Stimulated activated CD8-positive, alpha-beta memory T cell treated with anti-CD3 and anti-CD28 coated beads, Interleukin-15, amount 100 ng/mL, for 1 hour (primary cell): ENCODE data around the gene PEF1.
A peak's percentile ranks its signal among the peaks of the same experiment; 100 is the strongest.

ENCODE experiments used
- DNase-seq: peaks from one replicate; pipeline ENCODE4 v3.0.0-alpha.2; 2020; ENCODE audit warnings: low read depth

PEF1 gene

GRCh38 chr1:31671147-31671546 lies 26.5 kb upstream of the PEF1 start:
- DNase-seq: no peak

- no peak for DNase-seq
Measured at GRCh38 chr1:31670593-31670964, 25.9 kb upstream of the PEF1 start.

- peak; percentile 2 for DNase-seq
Measured at GRCh38 chr1:31669786-31670592, 25.3 kb upstream of the PEF1 start.

- no peak for DNase-seq
Measured at GRCh38 chr1:31669433-31669785, 24.7 kb upstream of the PEF1 start.

DNA sequence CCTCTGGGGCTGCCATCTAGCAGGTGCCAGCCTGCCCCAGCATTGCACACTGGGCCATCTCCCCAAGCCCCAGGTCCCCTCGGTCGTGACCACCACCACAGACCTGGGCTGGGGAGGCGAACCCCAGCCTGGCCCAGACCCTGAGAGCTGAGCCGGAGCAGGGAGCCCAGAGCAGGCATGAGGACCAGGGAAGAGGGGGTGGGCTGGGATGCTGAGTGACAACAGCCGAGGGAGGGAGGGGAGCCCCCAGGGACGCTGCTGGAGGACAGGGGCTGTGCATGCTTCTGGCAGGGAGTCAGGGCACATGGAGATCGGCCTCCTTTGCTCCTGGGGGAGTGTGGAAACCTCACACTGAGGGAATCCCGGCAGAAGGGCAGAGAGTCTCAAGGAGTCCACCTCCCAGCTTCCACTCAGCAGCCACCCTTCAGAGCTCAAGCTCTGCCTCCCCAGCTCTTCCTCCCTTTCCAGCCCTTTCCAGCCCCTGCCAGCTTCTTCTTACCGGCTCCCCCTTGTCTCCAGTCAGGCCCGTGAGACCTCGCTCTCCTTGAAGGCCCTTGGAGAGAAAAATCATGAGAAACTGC lies 23.7 kb upstream of the PEF1 start:
- no peak for DNase-seq

DNA sequence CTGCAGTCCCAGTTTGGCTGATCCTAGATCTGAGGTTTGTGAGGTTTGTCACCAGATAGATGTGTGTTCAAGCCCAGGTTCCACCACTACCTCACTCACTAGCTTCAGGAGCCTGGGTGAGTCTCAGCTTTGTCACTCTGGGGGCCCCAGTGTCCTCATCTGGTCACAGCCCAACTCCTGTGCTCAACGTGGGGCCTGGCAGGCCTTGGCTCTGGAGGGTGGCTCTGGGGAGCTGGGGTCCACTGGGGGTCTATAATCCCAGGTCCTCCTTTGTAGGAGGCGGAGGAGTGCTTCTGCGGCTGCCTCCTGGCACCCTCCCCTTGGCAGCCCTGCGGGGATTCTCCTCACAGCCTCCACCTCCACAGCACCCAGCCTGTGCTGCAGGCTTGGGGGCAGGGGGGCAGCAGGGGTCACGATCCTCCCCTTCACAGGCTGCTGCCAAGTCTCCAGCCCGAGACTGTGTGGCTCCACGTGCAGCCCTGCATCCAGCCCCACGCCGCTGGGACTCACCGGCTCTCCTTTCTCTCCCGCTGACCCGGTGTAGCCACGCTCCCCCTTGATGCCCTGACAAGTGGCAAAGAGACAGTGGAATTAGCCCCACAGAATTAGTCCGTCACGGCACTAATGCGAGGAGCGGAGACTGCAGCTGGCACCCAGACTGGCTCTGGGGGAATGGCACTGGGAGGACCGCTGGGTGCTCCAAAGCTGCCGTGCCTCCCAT lies 22.5 kb upstream of the PEF1 start:
- no peak for DNase-seq

GRCh38 chr1:31666263-31666963 lies 21.7 kb upstream of the PEF1 start:
- DNase-seq: no peak

DNA sequence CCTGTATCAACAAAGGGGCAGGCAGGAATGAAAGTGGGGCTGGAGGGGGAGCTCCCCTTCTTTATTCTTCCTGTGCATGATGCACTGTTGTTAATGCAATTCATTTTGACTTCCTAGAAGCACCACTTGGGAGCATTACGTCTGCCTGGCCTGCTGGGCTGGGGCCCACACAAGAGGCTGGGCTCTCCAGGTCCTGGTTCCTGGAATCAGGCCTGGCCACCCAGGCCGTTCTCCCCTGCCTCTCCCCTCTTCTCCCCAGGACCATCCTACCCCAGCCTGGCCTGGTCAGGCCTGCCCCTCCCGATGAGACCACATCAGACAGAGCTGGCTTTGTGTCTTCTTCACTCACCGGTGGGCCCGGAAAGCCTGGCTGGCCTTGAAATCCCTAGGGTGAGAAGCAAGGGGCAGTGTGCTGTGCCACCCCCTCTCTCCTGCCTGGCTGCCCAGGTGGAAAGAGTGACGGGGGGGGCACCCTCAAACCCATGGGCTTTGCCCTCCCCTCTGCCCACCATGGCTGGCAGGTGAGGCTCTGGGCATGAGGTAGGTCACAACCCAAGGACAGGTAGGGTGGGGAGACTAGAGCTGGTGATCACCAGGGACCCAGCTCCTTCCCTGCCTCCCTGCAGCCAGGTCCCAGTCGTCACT lies 20.7 kb upstream of the PEF1 start:
- DNase-seq: no peak

- DNase-seq: no peak
Measured at GRCh38 chr1:31664528-31664927, 19.9 kb upstream of the PEF1 start.

- peak; percentile 44 for DNase-seq
Measured at GRCh38 chr1:31663622-31664452, 19.2 kb upstream of the PEF1 start.

GRCh38 chr1:31662463-31662862 lies 17.8 kb upstream of the PEF1 start:
- no peak for DNase-seq

GRCh38 chr1:31661856-31662255 lies 17.2 kb upstream of the PEF1 start:
- no peak for DNase-seq

DNA sequence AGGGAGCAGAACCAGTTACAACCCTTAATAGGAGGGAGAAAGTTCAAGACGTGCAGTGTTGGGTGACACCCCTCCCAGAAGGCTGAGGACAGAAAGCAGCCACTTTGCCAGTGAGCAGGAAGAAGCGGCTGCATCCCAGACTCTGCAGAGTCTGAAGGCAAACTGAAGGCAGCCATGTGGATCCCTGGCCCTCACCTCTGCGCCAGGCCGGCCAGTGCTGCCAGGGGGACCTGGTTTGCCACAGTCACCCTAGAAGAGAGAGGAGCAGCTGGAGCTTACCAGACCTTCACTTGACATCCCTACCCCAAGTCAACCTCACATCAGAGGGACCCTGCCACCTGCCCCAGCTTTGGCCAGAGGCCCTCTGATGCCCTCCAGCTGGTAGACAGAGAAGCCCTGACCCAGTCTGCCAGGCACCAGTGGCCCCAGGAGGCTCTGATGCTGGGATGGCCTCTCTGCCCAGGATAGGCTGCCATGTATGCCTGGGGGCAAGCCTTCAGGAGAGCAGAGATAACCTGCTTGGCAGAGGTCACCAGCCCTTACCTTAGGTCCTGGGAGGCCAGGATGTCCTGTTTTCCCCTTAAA lies 16.3 kb upstream of the PEF1 start:
- no peak for DNase-seq

GRCh38 chr1:31659889-31660288 lies 15.2 kb upstream of the PEF1 start:
- no peak for DNase-seq

DNA sequence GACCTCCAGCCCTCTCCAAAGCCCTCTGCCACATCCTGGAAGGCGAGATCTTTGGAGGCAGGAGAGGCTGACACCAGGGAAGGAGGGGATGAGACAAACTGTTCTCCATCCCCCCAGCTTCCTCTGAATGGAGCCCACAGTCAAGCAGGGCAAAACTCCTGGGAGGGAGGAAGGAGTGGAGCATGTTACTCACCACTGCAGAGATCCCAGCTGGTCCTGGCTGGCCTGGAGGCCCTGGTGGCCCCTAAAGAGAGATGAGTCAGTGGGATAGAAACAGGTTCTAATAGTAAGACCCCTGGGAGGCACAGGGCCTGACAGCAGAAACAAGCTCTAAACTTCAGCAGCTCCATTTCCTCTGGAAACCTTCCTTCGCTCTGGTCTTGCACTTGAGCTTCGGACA lies 14.0 kb upstream of the PEF1 start:
- no peak for DNase-seq

GRCh38 chr1:31657972-31658510 lies 13.4 kb upstream of the PEF1 start:
- no peak for DNase-seq

DNA sequence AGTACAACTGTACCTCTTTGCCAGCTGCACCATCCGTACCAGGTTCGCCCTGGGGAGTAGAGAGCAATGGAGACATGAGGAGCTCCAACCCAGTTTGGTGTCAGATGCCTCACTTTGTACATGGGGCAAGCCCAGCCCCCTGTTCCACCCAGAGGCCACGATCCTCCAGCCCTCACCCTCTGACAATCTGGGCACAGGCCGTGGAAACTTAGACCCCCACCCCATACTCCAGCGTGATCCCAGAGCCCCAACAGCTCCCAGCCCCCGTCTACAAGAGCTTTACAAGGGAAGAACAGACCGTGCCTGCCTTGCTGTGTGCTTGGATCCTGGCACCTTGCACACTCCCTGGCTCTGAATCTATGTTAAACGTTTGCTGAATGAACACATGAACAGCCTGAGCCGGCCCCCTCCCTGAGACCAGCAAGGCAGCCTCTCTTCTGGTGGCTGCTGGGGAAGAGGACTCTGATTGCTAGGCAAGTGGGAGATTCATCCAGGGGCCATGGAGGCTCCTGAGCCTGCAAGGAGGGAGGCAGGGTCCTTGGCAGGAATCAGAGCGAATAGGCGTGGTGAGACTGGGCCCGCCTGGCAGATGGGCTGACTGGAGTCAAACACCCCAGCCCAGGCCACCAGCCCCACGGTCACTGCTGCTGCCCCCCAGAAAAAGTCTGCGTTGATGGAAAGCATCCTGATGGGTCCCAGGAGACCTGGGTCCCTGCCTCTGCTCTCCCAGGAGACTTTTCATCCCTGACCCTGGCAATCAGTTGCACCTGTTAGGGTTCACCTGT lies 12.5 kb upstream of the PEF1 start:
- DNase-seq: no peak

- no peak for DNase-seq
Measured at GRCh38 chr1:31655756-31656155, 11.1 kb upstream of the PEF1 start.

- no peak for DNase-seq
Measured at GRCh38 chr1:31655104-31655503, 10.4 kb upstream of the PEF1 start.

DNA sequence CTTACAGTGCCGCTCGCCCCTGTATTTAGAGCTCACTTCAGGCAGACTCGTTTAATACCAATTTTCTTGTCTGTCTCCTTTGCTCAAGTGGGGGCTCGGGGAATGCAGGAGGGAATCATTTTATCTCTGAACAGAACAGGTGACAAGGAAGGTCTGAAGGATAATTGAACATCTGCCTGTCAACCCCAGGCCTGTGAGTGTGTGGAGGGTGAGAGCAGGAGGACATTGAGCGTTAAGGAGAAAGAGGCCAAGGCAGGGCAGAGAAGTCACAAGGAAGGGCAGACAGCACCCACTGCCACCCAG lies 9.7 kb upstream of the PEF1 start:
- DNase-seq: no peak
